Activated T-cell treated with anti-CD3 and anti-CD28 coated beads, Interleukin-2, amount 50 U/mL, for 1 hour (primary cell): ENCODE measurements around the gene PCDHGA1.
"Not testable (repeated sequence)": the region's sequence is repeated elsewhere in the genome, so short reads cannot be mapped to it uniquely, and the experiment has no call there.

Experiments used
- DNase-seq: peaks from one replicate; pipeline ENCODE4 v3.0.0-alpha.2; 2020

The PCDHGA1 gene

GRCh38 chr5:141349917-141350619 is 19.8 kb downstream of the PCDHGA1 start, which contains the start of gene PCDHGB1:
PCDHGB1 (plus strand) TSS chr5:141350099; CDS start chr5:141350261, 162 bp downstream.
- no peak for DNase-seq

- DNase-seq, result no peak
These were observed 21.3 kb downstream of the PCDHGA1 start for GRCh38 chr5:141351591-141351990.

GRCh38 chr5:141354900-141355469 is 24.7 kb downstream of the PCDHGA1 start, which contains the start of gene PCDHGA4:
PCDHGA4 (plus strand) TSS chr5:141355021; CDS start chr5:141355108, 87 bp downstream.
- DNase-seq, result no peak

GRCh38 chr5:141355641-141356040 is 25.3 kb downstream of the PCDHGA1 start:
- DNase-seq, result no peak

GRCh38 chr5:141356133-141356532 is 25.8 kb downstream of the PCDHGA1 start:
- DNase-seq, result no peak

GRCh38 chr5:141356950-141357349 is 26.6 kb downstream of the PCDHGA1 start:
- no peak for DNase-seq

- no peak for DNase-seq
These were observed 29.6 kb downstream of the PCDHGA1 start, which contains the start of gene PCDHGB2 for GRCh38 chr5:141359790-141360426. PCDHGB2 (plus strand) TSS chr5:141359994; CDS start chr5:141360136, 142 bp downstream.

- DNase-seq, result no peak
These were observed 30.4 kb downstream of the PCDHGA1 start for GRCh38 chr5:141360685-141361084.

GRCh38 chr5:141362719-141363118 is 32.4 kb downstream of the PCDHGA1 start:
- no peak for DNase-seq

GRCh38 chr5:141363952-141364660 is 33.8 kb downstream of the PCDHGA1 start, which contains the start of gene PCDHGA5:
PCDHGA5 (plus strand) TSS chr5:141364162; CDS start chr5:141364331, 169 bp downstream.
- no peak for DNase-seq

- no peak for DNase-seq
These were observed 35.9 kb downstream of the PCDHGA1 start for GRCh38 chr5:141366016-141366896.

GRCh38 chr5:141369994-141370848 is 39.9 kb downstream of the PCDHGA1 start, which contains the start of gene PCDHGB3:
PCDHGB3 (plus strand) TSS chr5:141370242; CDS start chr5:141370395, 153 bp downstream.
- DNase-seq, result no peak

- no peak for DNase-seq
These were observed 41.5 kb downstream of the PCDHGA1 start for GRCh38 chr5:141371572-141372475.

- no peak for DNase-seq
These were observed 43.5 kb downstream of the PCDHGA1 start, which contains the start of gene PCDHGA6 for GRCh38 chr5:141373673-141374317. PCDHGA6 (plus strand) TSS chr5:141373891; CDS start chr5:141374084, 193 bp downstream.

- DNase-seq, result no peak
These were observed 44.3 kb downstream of the PCDHGA1 start for GRCh38 chr5:141374627-141375026.

- DNase-seq, result not testable (repeated sequence)
These were observed 45.3 kb downstream of the PCDHGA1 start for GRCh38 chr5:141375444-141376155.

GRCh38 chr5:141382469-141383294 is 52.4 kb downstream of the PCDHGA1 start, which contains the start of gene PCDHGA7:
PCDHGA7 (plus strand) TSS chr5:141382742; CDS start chr5:141382900, 158 bp downstream.
- DNase-seq, result no peak
